Mesenteric fat pad (tissue), 1 donor: ENCODE results near the gene SEMA5A. TPM values are rescaled to one million over a fixed set of nuclear protein-coding genes. Genes with fewer than 3 reads are reported as not detected.

Source experiments
- DNase-seq: peaks from one replicate; pipeline ENCODE4 v3.0.0-alpha.2; 2020; ENCODE audit warnings: low spot score
- total RNA-seq: library from RNA; stranded (reverse); fragmentation: NEBNext Ultra II Directional; extraction: Animal tissue kit (Norgen Biotek cat#: 25700); gene quantifications from one replicate; pipeline ENCODE4 v1.2.1, GENCODE V29; 2021
- donor health status: DM: yes; HTN: yes; CAD: no.

Gene SEMA5A
- total RNA-seq, 1 donor from 2014 or later = 7.9 TPM

- DNase-seq = no peak
Observed at GRCh38 chr5:9483243-9483642, 62.6 kb downstream of the SEMA5A start.

GRCh38 chr5:9482381-9482780 lies 63.5 kb downstream of the SEMA5A start:
- no peak for DNase-seq

- no peak for DNase-seq
Observed at GRCh38 chr5:9480499-9480898, 65.4 kb downstream of the SEMA5A start.

GRCh38 chr5:9479990-9480389 lies 65.9 kb downstream of the SEMA5A start:
- no peak for DNase-seq

GRCh38 chr5:9479361-9479760 lies 66.5 kb downstream of the SEMA5A start:
- no peak for DNase-seq

GRCh38 chr5:9477537-9477936 lies 68.3 kb downstream of the SEMA5A start:
- no peak for DNase-seq

- no peak for DNase-seq
Observed at GRCh38 chr5:9474219-9475002, 71.5 kb downstream of the SEMA5A start.

- DNase-seq = no peak
Observed at GRCh38 chr5:9473624-9474023, 72.3 kb downstream of the SEMA5A start.

GRCh38 chr5:9470410-9470809 lies 75.5 kb downstream of the SEMA5A start:
- DNase-seq = no peak

GRCh38 chr5:9468060-9468388 lies 77.9 kb downstream of the SEMA5A start:
- no peak for DNase-seq

GRCh38 chr5:9467199-9468059 lies 78.4 kb downstream of the SEMA5A start:
- no peak for DNase-seq

GRCh38 chr5:9466697-9467096 lies 79.2 kb downstream of the SEMA5A start:
- DNase-seq = no peak

GRCh38 chr5:9464478-9464877 lies 81.4 kb downstream of the SEMA5A start:
- DNase-seq = no peak

- no peak for DNase-seq
Observed at GRCh38 chr5:9462109-9462508, 83.8 kb downstream of the SEMA5A start.

GRCh38 chr5:9460885-9461645 lies 84.8 kb downstream of the SEMA5A start:
- DNase-seq = no peak

GRCh38 chr5:9456435-9457042 lies 89.3 kb downstream of the SEMA5A start:
- DNase-seq = no peak

- DNase-seq = no peak
Observed at GRCh38 chr5:9455826-9456434, 89.9 kb downstream of the SEMA5A start.

GRCh38 chr5:9454491-9454890 lies 91.4 kb downstream of the SEMA5A start:
- no peak for DNase-seq

- no peak for DNase-seq
Observed at GRCh38 chr5:9454012-9454481, 91.8 kb downstream of the SEMA5A start.

- DNase-seq = no peak
Observed at GRCh38 chr5:9453480-9454011, 92.3 kb downstream of the SEMA5A start.

GRCh38 chr5:9452181-9452580 lies 93.7 kb downstream of the SEMA5A start:
- DNase-seq = no peak
